IPS-18c (cell line): Measurements from ENCODE around the gene DYNLL1.
"Not testable (repeated sequence)": the region's sequence is repeated elsewhere in the genome, so short reads cannot be mapped to it uniquely, and the experiment has no call there.

ENCODE experiments used
- H3K4me3 ChIP-seq: 2 replicates; pipeline ENCODE4 v1.7.0; 2013; ENCODE audit warnings: low read depth, mild to moderate bottlenecking, low read length, moderate library complexity; ENCODE audit not compliant: insufficient read depth
- H3K9me3 ChIP-seq: one replicate; pipeline ENCODE4 v1.6.1; 2013; ENCODE audit warnings: mild to moderate bottlenecking, low read length, moderate library complexity; ENCODE audit not compliant: control insufficient read depth, insufficient read depth

The DYNLL1 gene

GRCh38 chr12:120495731-120496412 is at the start of gene DYNLL1:
TSS of gene DYNLL1 (plus strand) at chr12:120496113. CDS start at chr12:120496422, 309 bp downstream.
- peak within 1 kb of the TSS; percentile 94 for H3K4me3 ChIP-seq
- H3K9me3 ChIP-seq: no peaks in the 10 kb centered on the region

GRCh38 chr12:120446844-120447178 is 49.1 kb upstream of the DYNLL1 start:
- H3K4me3 ChIP-seq: peak overlapping the region; percentile 97
- not testable (repeated sequence) for H3K9me3 ChIP-seq

GRCh38 chr12:120447992-120448391 is 47.9 kb upstream of the DYNLL1 start:
- Histone ChIP-seq H3K4me3 (no peak overlapping the region), H3K9me3 (no peaks in the 10 kb centered on the region)

- H3K4me3 ChIP-seq, H3K9me3 ChIP-seq: not testable (repeated sequence)
These were observed 43.4 kb upstream of the DYNLL1 start for GRCh38 chr12:120452524-120452923.

- H3K4me3 ChIP-seq: no peak overlapping the region
- H3K9me3 ChIP-seq: no peaks in the 10 kb centered on the region
These were observed 42.7 kb upstream of the DYNLL1 start for GRCh38 chr12:120453060-120453750.

GRCh38 chr12:120453977-120454376 is 41.9 kb upstream of the DYNLL1 start:
- H3K4me3 ChIP-seq: no peak overlapping the region

GRCh38 chr12:120455302-120455701 is 40.6 kb upstream of the DYNLL1 start:
- Histone ChIP-seq H3K4me3 (no peak overlapping the region), H3K9me3 (no peaks in the 10 kb centered on the region)

More at GRCh38 chr12:120453977-120454376, 41.9 kb upstream of the DYNLL1 start:
- H3K9me3 ChIP-seq: no peaks in the 10 kb centered on the region

GRCh38 chr12:120457133-120457532 is 38.8 kb upstream of the DYNLL1 start:
- H3K9me3 ChIP-seq: no peaks in the 10 kb centered on the region
- no peak overlapping the region for H3K4me3 ChIP-seq

- H3K9me3 ChIP-seq: peaks cover 2% of the 10 kb centered on the region
- H3K4me3 ChIP-seq: no peak overlapping the region
These were observed 35.8 kb upstream of the DYNLL1 start for GRCh38 chr12:120460157-120460556.

- no peak overlapping the region for H3K4me3 ChIP-seq
- H3K9me3 ChIP-seq: peaks cover 2% of the 10 kb centered on the region
These were observed 33.7 kb upstream of the DYNLL1 start for GRCh38 chr12:120462099-120462640.

GRCh38 chr12:120463712-120464111 is 32.2 kb upstream of the DYNLL1 start:
- Histone ChIP-seq H3K9me3 (peaks cover 2% of the 10 kb centered on the region), H3K4me3 (no peak overlapping the region)

- Histone ChIP-seq H3K4me3 (no peak overlapping the region), H3K9me3 (peaks cover 2% of the 10 kb centered on the region)
These were observed 30.2 kb upstream of the DYNLL1 start for GRCh38 chr12:120465756-120466155.

- no peak overlapping the region for H3K4me3 ChIP-seq
These were observed 29.2 kb upstream of the DYNLL1 start for GRCh38 chr12:120466560-120467315.

GRCh38 chr12:120467439-120467838 is 28.5 kb upstream of the DYNLL1 start:
- Histone ChIP-seq H3K4me3 (no peak overlapping the region), H3K9me3 (peaks cover 2% of the 10 kb centered on the region)

More at GRCh38 chr12:120466560-120467315, 29.2 kb upstream of the DYNLL1 start:
- peaks cover 2% of the 10 kb centered on the region for H3K9me3 ChIP-seq

GRCh38 chr12:120468325-120468820 is 27.5 kb upstream of the DYNLL1 start:
- no peaks in the 10 kb centered on the region for H3K9me3 ChIP-seq
- H3K4me3 ChIP-seq: peak overlapping the region; percentile 98

GRCh38 chr12:120468821-120469449 is 27.0 kb upstream of the DYNLL1 start:
- peak overlapping the region; percentile 98 for H3K4me3 ChIP-seq
- no peaks in the 10 kb centered on the region for H3K9me3 ChIP-seq
